GM21515 (cell line): Measurements from ENCODE around the gene TNNI2.

Experiments used
- ATAC-seq: cut with Tn5 transposase; IDR thresholded peaks from one replicate; pipeline ENCODE4 v1.9.1; 2021; ENCODE audit not compliant: unreplicated experiment

The TNNI2 gene

GRCh38 chr11:1820463-1821325 lies 18.1 kb upstream of the TNNI2 start:
- no peak for ATAC-seq

DNA sequence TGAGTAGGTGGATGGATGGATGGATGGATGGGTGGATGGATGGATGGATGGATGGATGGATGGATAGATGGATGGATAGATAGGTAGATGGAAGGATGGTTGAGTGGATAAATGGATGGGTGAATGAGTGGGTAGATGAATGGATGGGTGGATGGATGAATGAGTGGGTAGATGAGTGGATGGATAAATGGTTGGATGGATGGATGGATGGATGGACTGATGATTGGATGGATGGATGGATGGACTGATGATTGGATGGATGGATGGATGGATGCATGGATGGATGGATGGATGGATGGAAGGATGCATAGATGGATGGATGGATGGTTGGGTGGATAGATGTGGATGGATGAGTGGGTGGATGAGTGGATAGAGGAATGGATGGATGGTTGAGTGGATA lies 17.2 kb upstream of the TNNI2 start:
- ATAC-seq: no peak

DNA sequence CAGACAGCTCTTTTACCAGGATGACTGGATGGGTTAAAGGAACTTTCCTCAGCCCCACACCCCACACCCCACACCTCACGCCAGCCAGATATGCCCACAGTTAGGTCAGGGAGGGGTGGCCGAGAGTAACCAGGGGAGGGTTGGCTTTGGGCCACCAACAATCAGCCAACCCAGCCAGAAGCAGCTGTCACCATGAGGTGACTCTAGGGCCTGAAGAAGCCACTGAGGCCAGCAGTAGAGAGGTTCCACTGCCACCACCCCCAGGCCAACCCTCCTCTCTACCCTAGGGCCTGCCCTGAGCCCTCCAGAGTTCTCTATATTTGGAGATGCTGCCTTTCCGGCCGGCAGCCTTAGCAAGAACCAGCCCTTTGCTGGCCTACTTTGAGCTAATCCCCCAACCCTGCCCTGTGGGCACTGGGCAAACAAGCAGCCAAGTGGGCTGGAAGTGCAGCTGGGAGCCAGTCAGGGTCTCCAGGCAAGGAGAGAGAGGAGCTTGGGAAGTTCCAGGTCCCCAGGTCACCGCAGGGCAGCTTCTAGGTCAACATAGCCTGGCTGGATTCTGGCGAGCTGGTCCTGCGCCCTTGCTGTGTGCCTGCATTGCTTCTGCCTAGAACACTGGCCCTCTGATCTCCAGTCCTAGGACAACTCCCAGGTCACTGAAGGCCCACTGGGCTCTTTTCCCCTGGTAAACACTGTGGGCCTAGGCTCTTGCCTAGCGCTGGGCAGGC lies 16.0 kb upstream of the TNNI2 start:
- ATAC-seq: no peak

DNA sequence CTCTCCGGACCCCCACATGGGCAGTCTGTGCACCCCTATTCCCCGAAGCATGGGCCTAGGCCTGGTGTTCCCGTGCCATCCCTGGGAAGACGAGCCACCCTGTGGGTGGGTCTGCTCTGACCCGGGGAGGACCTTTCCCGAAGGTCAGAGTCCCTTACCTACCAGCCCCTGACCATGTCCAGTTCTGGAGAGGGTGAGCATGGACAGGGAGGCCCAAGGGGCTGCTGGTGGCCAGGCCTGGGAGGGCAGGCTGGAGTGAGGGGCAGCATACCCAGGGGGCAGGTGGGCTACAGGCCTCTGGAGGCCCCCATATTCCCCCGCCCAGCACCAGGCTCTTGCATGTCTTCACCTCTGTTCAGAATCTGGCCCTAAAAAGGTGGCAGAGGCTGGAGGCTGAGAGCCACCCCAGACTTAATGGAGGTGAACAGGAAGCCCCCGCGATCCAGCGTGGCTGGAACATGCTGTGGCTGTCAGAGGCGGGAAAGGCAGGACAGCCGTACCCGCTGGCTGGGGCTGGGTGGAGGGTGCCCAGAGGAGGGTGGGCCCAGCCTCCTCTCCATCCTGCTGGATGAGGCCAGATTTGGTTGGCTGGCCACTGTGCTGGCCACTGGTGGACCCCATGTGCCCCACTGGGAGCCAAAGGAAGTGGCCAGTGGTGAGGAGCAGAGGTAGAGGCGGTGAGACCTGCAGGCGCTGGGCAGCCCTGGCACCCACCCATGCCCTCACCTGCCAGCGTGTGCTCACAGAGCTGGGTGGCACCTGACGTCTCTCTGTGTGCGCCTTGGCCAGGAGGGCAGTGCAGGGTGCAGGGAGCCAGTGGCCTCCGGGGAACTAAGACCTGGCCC lies 15.2 kb upstream of the TNNI2 start:
- no peak for ATAC-seq

GRCh38 chr11:1824221-1825038 lies 14.4 kb upstream of the TNNI2 start:
- no peak for ATAC-seq

DNA sequence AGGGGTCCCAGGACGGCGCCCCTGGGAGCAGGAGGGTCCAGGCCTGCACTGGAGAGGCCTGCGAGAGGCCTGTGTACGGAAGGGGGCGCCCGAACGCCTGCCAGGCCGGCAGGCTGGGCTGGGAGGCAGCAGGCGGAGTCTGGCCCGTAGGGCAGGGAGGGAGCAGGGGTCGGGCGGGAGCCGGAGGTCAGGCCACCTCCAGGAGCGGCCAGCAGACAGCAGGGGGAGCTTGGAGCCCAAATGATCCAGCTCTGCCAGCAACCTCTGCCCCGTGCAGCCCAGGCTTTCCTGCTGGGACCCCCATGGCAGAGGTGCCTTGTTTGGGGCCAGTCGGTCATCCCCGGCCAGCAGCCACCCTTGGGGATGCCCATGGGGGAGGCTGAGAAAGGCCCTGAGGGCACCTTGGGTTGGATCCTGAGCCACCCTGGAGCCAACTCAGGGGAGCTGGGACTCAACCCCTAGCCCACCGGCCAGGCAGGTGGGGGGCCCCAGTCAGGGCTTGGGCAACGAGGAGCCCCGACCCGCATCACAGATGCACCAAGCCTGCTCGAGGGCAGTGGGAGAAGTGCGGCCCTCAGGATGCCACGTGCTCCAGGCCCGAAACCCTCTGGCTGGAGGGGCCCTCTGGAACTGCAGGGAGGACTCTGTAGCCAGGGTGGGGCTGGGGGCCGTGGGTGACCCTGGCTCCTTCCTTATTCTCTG lies 13.6 kb upstream of the TNNI2 start:
- ATAC-seq: no peak

DNA sequence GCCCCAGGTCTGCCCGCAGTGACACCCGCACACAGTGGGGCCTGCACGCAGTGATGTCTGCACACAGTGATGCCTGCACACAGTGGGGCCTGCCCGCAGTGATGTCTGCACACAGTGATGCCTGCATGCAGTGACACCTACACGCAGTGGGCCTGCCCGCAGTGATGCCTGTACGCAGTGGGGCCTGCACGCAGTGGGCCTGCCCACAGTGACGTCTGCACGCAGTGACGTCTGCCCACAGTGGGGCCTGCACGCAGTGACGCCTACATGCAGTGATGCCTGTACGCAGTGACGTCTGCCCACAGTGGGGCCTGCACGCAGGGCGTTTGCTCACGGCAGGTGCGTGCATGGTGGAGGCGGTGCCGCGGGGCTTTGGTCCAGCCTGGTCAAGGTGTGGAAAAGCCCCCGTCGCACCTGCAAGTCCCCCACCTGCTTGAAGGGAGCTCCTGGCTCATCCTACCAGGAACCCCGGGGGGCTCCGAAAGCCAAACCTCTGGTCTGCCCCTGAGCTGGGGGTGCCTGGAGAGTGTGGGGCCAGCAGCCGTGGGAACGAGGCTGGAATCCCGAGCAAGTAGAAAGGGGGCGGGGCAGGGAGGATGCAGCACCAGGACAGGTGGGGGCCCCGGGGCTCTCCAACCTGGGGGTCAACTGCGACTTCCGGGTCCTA lies 12.9 kb upstream of the TNNI2 start:
- no peak for ATAC-seq

DNA sequence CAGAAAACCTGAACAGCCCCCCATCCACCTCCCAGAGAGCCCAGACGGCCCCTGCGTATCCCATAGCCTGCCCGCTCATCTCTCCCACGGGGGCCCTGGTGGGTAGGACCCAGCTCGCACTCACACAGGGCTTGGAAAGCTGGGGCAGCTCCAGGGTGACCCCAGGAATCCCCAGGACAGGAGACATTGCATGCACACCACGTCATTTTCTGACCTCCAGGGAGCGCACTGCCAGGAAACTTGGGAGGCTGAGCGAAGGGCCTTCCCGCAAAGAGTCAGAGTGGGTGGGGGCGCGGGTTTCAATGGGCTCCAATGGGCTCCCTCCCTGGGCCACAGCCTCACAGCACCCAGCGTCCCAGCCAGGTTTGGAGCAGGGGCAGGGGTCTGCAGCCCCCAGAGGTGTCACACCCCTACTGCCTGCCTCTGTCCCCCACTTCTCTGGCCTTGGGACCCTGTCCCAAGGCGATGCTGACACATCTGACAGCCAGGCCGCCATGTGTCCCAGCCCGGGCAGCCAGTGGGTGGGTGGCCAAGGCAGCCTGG lies 12.2 kb upstream of the TNNI2 start:
- ATAC-seq: no peak

DNA sequence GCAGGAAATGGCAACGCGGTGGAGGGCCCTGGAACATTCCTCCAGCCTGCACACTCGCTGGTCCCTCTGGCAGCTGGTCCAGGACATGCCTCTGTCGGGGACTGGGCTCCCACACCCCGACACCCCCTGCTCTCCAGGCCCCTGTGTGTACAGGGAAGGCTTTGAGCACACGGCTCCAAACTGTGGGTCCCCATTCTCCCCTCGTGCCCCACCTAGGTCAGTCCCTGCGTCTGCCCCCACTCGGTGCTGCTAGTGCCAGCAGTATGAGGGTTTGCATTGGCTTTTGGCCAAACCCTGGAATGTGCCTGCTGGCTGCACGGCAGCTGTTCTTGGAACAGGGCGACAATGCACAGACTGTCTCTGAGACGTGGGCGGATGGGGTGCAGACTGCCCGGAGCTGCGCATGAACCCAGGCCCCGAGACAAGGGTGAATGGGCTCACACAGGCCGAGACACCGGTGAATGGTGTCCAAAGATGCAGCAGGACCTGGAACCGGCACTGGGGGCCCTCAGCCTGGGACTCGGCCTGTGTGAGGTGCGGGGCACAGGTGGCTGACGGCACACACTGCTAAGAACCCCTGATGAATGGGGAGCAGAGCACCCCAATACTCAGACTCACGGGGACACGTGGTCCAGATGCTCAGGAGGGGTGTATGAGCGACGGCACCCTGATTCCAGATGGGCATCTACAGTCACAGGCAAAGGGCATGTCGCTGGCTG lies 11.5 kb upstream of the TNNI2 start:
- ATAC-seq: no peak

DNA sequence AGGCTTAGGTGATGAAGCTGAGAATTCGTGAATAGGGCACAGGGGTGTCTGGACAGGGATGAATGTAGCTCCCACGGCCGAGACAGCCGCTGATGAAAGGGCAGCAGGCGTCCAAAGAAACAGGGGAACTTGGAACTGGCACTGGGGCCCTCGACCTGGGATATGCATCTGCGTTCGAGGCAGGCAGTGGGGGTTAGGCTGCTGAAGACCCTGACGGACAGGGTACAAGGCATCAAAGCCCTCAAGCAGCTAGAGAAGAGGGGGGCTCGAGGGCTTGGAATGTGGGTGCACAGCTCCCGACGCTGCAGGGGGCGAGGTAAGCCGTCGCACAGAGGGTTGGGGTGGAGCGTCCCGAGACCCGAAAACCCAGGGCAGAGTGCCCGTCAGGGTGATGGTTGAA lies 10.8 kb upstream of the TNNI2 start:
- no peak for ATAC-seq

DNA sequence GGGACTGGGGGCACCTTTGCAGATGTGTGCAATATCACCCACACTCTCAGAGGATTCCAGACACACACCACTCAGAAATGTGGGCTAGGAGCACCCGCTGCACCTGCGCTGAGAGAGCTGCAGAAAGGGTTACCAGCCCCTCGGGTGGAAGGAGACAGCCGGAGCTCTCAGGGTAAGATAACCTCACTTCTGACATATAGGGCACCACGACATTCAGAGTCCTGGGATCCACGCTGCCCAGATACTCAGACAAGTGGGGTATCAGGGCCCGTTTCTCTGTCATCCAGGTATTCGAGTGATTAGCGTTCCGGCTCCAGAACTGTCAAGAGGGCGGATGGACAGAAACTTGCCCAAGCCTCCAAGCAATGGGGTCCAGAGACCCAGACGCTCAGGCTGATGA lies 10.2 kb upstream of the TNNI2 start:
- ATAC-seq: no peak

DNA sequence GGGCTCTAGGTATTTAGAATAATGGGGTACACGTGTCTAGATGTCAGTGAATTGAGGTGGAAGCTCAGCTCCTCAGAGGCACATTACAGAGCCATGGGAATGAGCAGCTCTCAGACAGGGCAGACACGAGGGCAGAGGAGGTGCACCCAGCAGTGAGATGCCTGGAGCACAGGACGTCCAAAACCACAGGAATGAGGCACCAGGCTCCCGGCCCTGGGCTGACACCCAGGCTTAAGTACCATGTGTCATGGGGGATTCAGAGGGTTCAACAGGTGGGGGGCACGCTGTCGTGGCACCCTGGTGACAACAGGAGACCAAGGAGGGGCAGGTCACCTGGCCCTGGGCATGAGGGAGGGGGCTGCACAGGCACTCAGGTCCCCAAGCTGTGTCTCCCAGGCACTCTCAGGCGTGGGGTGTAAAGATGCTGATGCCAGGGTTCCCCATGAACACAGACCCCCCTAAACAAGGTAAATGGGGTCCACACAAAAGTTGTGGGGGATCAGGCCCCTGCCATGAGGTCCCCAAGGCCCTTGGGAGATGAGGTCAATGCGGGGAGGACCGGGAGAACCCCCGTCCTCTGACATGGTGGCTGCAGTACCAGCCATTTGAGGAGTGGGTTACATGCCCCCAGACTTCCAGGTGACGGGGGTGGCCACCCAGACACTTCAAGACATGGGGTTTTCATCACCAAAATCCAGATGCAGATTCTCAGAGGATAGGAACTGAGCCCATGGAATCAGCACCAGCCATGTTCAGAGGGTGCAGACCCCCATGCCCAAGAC lies 9.6 kb upstream of the TNNI2 start:
- no peak for ATAC-seq

GRCh38 chr11:1830004-1830321 lies 8.8 kb upstream of the TNNI2 start:
- no peak for ATAC-seq

DNA sequence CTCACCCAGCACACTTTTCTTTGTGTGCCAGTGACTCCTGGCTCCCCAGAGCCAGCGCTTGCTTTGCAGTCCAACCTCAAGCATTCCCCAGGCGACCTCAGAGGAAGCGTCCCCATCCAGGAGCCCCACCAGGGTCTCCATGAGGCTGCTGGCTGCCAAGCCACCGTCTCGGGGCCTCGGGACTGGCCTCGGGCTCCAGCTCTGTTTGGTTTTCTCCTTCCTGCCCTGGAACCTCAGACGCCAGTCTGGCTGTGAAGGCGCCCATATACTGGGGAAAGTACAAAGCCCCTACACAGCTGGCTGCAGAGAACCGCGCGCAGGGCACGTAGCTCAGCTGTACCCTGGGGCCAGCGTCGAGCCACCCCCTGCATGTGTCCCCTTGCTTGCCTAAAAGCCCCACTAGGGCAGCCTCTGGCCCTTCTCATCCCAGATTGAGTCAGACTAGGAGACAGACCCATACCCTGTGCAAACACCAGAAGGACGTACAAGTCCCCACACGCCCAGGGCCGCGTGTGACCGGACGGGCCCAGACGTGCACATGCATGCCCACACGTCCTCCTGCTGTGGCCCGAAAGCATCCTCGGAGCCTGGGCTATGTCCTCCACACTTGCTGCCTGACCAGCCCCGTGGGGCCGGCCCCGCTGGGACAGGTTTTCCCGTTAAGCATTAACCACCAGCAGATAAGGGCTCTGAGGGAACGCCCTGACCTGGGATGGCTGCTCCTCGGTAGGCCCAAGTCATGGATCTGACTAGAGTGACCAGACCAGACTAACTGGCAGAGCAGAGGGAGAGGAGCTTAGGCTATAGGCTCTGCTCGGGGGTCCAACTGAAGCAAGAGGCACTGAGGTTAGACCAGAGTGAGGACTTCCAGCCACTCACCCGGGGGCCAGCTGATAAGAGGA lies 8.2 kb upstream of the TNNI2 start:
- no peak for ATAC-seq

- no peak for ATAC-seq
Measured at GRCh38 chr11:1831338-1832210, 7.2 kb upstream of the TNNI2 start.
